Left forelimb (tissue), 1 donor: ENCODE results near the gene SPAG8.

Source experiments
- DNase-seq: peaks from one replicate; pipeline ENCODE4 v3.0.0-alpha.2; 2018; ENCODE audit warnings: low spot score

Gene SPAG8

GRCh38 chr9:35836595-35836994, 24.5 kb upstream of the SPAG8 start:
- no peak for DNase-seq

GRCh38 chr9:35835766-35836165, 23.7 kb upstream of the SPAG8 start:
- no peak for DNase-seq

- DNase-seq, result no peak
Measured at GRCh38 chr9:35835216-35835632, 23.2 kb upstream of the SPAG8 start.

- no peak for DNase-seq
Measured at GRCh38 chr9:35834260-35835215, 22.5 kb upstream of the SPAG8 start.

- no peak for DNase-seq
Measured at GRCh38 chr9:35832814-35833213, 20.8 kb upstream of the SPAG8 start.

- DNase-seq, result no peak
Measured at GRCh38 chr9:35831040-35831439, 19.0 kb upstream of the SPAG8 start.

GRCh38 chr9:35829764-35830096, 17.7 kb upstream of the SPAG8 start:
- no peak for DNase-seq

- DNase-seq, result peak; percentile 97
Measured at GRCh38 chr9:35829084-35829763, 17.2 kb upstream of the SPAG8 start, which contains the start of gene TMEM8B. TMEM8B (plus strand) TSS chr9:35829228; CDS start chr9:35829448, 220 bp downstream.

- no peak for DNase-seq
Measured at GRCh38 chr9:35828716-35829083, 16.6 kb upstream of the SPAG8 start, which contains the start of gene FAM221B. FAM221B (minus strand) TSS chr9:35828732; CDS start chr9:35826161, 2,571 bp downstream.

- DNase-seq, result no peak
Measured at GRCh38 chr9:35827486-35827885, 15.4 kb upstream of the SPAG8 start.

- no peak for DNase-seq
Measured at GRCh38 chr9:35826071-35826701, 14.1 kb upstream of the SPAG8 start.

GRCh38 chr9:35822926-35823325, 10.9 kb upstream of the SPAG8 start:
- DNase-seq, result no peak

- DNase-seq, result no peak
Measured at GRCh38 chr9:35820076-35820475, 8.0 kb upstream of the SPAG8 start.

- DNase-seq, result no peak
Measured at GRCh38 chr9:35818341-35818740, 6.3 kb upstream of the SPAG8 start.

GRCh38 chr9:35816708-35817107, 4.6 kb upstream of the SPAG8 start:
- no peak for DNase-seq

- peak; percentile 94 for DNase-seq
Measured at GRCh38 chr9:35814841-35815543, 2.9 kb upstream of the SPAG8 start, which contains the start of gene HINT2. HINT2 (minus strand) TSS chr9:35815042; CDS start chr9:35814979, 63 bp downstream.

- no peak for DNase-seq
Measured at GRCh38 chr9:35814106-35814840, 2.2 kb upstream of the SPAG8 start.

GRCh38 chr9:35813434-35814105, 1.5 kb upstream of the SPAG8 start:
- no peak for DNase-seq

GRCh38 chr9:35811381-35812024, 559 bp downstream of the SPAG8 start:
- no peak for DNase-seq

- DNase-seq, result no peak
Measured at GRCh38 chr9:35810122-35810521, 1.9 kb downstream of the SPAG8 start.
